ENCODE measurements around the gene APOC4. TPM values are rescaled to one million over a fixed set of nuclear protein-coding genes. Genes with fewer than 3 reads are reported as not detected.

Gene APOC4
- total RNA-seq, 1 experiment from 2014 or later, result not detected

DNA sequence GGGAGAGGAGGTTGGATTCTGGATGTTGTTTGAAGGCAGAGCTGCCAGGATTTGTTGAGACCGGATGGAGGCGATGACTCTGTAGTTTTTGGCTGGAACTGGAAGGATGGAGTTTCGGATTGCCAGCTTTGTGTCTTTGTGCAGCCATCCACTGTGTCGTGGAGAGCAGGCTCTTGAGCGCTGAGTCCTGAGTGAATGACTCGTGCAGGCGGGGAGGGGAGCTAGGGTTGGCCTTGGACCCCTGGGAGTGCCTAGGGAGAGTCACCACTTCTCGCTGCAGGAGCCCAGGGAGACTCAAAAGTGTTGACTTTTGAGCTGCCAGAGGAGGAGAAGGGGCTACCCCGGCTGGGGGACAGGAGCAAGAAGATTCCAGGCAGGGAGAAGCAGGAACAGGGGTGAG is 47.1 kb upstream of the APOC4 start:
- CTCF ChIA-PET, result no interaction called here
- H3K4me1 ChIP-seq (ENCODE audit: control insufficient read depth, insufficient read depth, low read length), result peaks cover 7% of the 10 kb centered on the region; the same call in 1 of the 2 replicates
- no peak overlapping the region for H3K27ac ChIP-seq (ENCODE audit: low read length)
- no peaks in the 10 kb centered on the region for H3K9me3 ChIP-seq (ENCODE audit: control insufficient read depth, insufficient read depth, low read depth, low read length)
- intact Hi-C loops (cut with micrococcal nuclease; ENCODE audit: unreplicated experiment) (no loop called here), in situ Hi-C loops (cut with HindIII; ENCODE audit: low pct_unique_long_range_greater_than_20kb, low sequenced_read_pairs) (no loop called here)
- no TSS peak for BruUV-seq (replicated peaks)
- no peak for DNase-seq (ENCODE audit: low read depth, low spot score)
- no peak overlapping the region for H3K4me3 ChIP-seq (ENCODE audit: low read depth in 2 of 2, low read length in 2 of 2)
- TF ChIP-seq POLR2AphosphoS5 (IDR thresholded peaks at IDR 0.05; ENCODE audit: low read depth, low read length), result no peak
- no peak for TF ChIP-seq TCF7L2 (IDR thresholded peaks at IDR 0.05; ENCODE audit: low read depth, low read length)
- no peak for TF ChIP-seq CTCF (IDR thresholded peaks at IDR 0.05)
- no peaks in the 10 kb centered on the region for H3K27me3 ChIP-seq (ENCODE audit: control insufficient read depth, insufficient read depth, low read length)
- POLR2A ChIA-PET, result interaction anchor here (0.5 kb wide), 1 partner anchor 192 kb away, joined by 11 read pairs; no protein-coding TSS in a partner anchor
- no peak for ATAC-seq
- peaks cover 27% of the 10 kb centered on the region for H3K36me3 ChIP-seq (ENCODE audit: control insufficient read depth, insufficient read depth, low read length)

DNA sequence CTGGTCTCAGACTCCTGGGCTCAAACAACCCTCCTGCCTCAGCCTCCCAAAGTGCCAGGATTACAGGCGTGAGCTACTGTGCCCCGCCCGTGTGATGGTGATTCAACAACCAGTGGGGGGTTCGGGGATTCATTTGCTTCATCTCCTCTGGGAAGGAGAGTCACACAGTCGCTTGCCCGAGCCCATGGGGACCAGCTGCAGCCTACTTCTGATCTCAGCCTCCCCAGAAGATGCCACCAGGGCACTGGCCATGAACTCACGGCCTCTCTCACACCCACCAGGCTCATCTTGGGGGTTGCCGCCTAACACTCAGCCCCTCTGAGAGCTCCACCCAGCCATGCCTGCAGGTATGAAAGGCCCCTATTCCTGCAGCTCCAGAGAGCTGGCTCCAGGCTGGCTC is 44.2 kb upstream of the APOC4 start:
- H3K4me1 ChIP-seq (ENCODE audit: control insufficient read depth, insufficient read depth, low read length), result peaks cover 3% of the 10 kb centered on the region; the same call in 1 of the 2 replicates
- intact Hi-C loops (cut with micrococcal nuclease; ENCODE audit: unreplicated experiment) (no loop called here), in situ Hi-C loops (cut with HindIII; ENCODE audit: low pct_unique_long_range_greater_than_20kb, low sequenced_read_pairs) (no loop called here)
- CTCF ChIA-PET, result no interaction called here
- no peak for TF ChIP-seq REST (IDR thresholded peaks at IDR 0.05; ENCODE audit: insufficient read depth in 1 of 2, low read depth in 2 of 2, low read length in 1 of 2)
- no peak for TF ChIP-seq CTCF (IDR thresholded peaks at IDR 0.05)
- TF ChIP-seq TCF7L2 (IDR thresholded peaks at IDR 0.05; ENCODE audit: low read depth, low read length), result no peak
- TF ChIP-seq SIN3A (IDR thresholded peaks at IDR 0.05; ENCODE audit: borderline replicate concordance, insufficient read depth, low read depth, low read length), result no peak
- no peak for TF ChIP-seq POLR2AphosphoS5 (IDR thresholded peaks at IDR 0.05; ENCODE audit: low read depth, low read length)
- ATAC-seq, result no peak
- peaks cover 21% of the 10 kb centered on the region for H3K36me3 ChIP-seq (ENCODE audit: control insufficient read depth, insufficient read depth, low read length)
- H3K4me3 ChIP-seq (ENCODE audit: low read depth in 2 of 2, low read length in 2 of 2), result no peak overlapping the region
- H3K27ac ChIP-seq (ENCODE audit: low read length), result no peak overlapping the region
- POLR2A ChIA-PET, result no interaction called here
- H3K27me3 ChIP-seq (ENCODE audit: control insufficient read depth, insufficient read depth, low read length), result no peaks in the 10 kb centered on the region
- BruUV-seq (replicated peaks), result no TSS peak
- DNase-seq (ENCODE audit: low read depth, low spot score), result no peak
- no peaks in the 10 kb centered on the region for H3K9me3 ChIP-seq (ENCODE audit: control insufficient read depth, insufficient read depth, low read depth, low read length)

Data from Panc1 (cell line).